Measurements from ENCODE around the gene TM9SF3.

TM9SF3 gene

DNA sequence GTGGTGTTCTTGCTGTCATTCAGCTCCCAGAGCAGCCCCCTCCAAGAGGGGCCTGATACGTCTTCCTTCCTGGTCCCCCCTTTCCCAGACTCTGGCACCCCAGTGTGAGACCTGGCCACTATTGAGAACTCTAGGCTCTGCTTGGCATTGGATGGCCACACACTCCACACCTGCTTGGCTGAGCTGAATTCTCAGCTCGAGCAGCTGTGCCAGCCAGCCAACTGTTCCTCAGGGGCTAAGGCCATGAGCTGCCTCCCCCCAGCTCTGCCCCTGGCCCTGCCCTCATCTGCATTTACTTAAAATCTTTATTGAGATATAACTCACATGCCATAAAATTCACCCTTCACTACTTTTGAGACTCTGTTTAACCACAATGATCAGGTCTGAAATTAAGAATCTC is 79.8 kb downstream of the TM9SF3 start:
- DNase-seq = no peak

GRCh38 chr10:96505150-96506136 is 81.4 kb downstream of the TM9SF3 start:
- DNase-seq = no peak

DNA sequence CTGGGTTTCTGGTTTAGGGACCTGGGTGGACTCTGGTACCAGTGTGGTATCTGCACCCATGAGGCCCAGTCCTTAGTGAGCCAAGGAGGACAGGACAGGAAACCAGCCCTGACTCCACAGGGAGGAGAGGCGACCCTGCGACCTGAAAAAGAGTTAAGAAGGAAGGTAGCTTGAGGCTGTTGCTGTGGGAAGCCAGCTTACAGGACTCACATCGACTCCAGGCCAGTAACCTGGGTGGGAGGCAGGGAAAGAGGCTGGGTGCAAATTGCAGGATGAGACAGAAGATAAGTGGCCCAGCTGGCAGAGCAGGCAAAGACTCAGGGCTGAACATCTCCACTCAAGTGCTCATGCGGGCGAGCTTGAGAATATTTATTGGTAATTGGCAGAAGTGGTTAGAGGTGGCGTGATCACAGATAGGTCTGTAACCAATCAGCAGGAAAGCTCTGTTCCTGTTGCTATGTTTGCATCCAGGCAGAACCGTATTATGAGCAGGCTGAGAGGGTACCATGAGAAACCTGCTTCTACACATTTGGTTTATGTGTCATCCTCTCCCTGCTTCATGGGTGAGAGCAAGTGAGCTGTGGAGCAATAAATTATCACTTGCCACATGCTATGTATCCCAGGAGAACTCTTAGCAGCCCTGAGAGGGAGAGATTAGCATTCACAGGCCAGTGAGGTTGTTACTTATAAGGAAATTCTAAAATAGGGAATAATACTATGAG is 84.1 kb downstream of the TM9SF3 start:
- no peak for DNase-seq

DNA sequence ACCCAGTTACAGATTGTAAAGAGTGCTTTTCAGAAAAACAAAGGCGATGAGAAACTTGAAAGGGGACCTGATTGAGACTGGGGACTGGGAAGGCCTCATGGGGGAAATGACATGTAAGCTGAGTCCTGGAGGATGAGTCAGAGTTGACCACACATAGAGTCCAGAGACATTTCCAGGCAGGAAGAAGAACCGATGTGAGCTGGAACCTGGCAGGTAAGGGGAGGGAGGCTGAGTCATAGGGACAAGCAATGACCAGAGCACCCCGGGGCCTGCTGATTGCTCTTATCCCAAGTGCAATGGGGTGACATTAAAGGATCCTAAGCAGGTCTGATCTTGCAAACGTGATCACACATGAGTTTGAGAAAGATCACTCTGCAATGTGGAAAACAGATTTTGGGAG is 84.8 kb downstream of the TM9SF3 start:
- no peak for DNase-seq

DNA sequence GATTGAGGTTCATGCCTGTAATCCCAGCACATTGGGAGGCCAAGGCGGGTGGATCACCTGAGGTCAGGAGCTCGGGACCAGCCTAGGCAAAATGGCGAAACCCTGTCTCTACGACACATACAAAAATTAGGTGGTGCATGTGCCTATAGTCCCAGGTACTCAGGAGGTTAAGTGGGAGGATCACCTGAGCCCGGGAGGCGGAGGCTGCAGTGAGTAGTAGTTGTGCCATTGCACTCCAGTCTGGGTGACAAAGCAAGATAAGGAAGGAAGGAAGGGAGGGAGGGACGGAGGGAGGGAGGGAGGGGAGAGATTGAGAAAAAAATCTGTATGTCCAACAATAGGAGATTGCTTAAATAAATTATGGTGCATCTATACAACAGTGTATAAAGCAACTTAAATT is 86.3 kb downstream of the TM9SF3 start:
- no peak for DNase-seq

- DNase-seq = no peak
These were observed 86.8 kb downstream of the TM9SF3 start for GRCh38 chr10:96500050-96500449.

- no peak for DNase-seq
These were observed 89.4 kb downstream of the TM9SF3 start for GRCh38 chr10:96497391-96497790.

- DNase-seq = no peak
These were observed 90.4 kb downstream of the TM9SF3 start for GRCh38 chr10:96496281-96496925.

DNA sequence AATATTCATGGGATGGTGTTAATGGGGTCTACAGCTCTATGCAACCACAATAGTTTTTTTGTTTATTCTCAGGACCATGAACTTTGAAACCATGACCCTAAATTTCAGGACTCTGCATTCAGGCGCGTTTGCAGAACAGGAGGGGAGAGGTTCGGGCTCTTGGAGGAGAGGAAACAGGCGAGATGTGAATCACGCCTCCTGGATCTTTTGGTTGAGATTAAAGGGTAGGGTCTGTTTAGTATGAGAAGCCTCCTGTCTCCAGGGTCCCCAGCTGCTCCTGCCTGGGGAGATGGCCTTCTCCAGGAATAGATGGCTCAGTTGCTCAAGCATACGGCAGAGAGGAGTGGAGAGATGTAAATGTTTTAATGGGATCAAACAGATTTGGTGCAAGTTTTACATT is 91.3 kb downstream of the TM9SF3 start:
- DNase-seq = no peak

DNA sequence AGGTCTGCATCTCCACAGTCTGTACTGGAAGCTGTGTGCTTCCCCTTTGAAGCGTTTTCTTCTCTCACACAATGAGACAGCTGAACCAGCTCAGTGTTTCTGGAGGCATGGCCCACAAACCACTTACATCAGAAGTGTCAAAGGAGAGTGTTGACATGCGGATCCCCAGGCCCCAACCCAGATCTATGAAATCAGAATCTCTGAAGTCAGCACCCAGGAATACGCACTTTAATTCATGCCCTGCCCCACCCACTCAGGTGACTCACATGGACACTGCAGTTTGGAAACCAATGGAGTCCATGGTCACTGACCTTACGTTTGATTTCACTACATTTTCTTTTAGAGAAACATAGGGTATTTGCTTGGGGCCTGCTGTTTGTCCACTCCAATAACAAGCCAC is 92.1 kb downstream of the TM9SF3 start:
- DNase-seq = no peak

DNA sequence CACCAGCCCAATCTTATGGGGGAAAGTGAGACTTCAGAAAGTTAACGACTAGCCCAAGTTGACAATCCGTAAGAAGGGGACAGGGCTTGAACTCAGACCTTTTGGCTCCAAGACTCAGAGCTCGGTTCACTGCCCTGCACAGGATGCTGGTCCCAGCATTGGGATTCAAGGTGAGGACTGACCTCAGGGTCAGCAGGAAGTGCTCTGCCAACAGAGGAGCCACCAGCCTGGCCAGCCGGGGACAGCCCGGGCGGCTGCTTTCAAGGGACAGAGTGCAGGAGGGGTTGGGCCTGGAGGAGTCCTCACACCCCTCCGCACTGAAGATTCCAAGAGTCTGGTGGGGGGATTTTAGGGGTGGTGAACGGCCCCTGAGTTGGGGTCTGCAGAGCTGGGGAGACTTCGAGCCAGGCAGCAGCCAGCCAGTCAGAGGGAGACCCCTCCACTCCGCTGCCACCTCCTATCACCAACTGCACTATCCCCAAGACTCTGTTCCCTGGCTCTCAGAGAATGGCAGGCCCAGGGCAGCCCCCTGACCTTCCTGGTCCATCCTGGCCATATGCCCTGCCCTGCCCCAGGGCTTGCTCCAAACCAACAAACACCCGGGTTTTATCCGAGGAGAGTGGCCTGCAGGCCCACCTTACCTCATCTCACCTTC is 92.8 kb downstream of the TM9SF3 start:
- DNase-seq = no peak

DNA sequence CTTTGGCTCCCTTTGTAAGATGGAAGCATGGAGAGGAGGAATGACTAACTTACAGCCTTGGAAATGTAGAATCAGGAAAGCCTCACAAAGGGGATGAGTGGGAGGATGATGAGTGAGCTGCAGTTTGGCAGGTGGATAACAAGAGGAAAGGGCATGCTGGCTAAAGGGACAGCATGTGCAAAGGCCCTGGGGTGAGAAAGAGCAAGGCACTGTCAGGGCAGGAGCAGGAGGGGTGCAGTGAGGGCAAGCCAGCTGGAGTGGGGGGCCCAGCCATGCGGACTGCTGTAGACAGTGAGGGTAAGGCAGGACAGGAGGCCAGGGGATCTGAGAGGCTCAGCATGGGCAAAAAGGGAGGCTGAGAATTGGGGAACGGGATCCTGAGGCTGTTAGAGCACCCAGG is 93.6 kb downstream of the TM9SF3 start:
- no peak for DNase-seq

DNA sequence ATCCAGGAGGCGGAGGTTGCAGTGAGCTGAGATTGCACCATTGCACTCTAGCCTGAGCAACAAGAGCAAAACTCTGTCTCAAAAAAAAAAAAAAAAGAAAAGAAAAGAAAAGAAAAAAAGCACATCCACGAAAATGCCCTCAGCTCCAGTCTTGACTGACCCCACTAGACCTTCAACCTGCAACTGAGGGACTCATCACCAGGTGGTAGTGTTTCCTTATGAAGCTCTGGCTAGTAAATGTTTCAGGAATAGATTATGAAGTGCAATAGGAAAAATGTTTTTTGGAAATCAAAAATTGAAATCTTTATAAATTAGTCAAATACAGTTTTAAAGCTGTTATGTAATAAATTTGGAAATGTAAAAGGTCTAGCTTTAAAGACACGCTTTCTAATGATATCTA is 95.5 kb downstream of the TM9SF3 start:
- DNase-seq = no peak

GRCh38 chr10:96488161-96488935 is 98.5 kb downstream of the TM9SF3 start:
- DNase-seq = no peak

GRCh38 chr10:96482815-96483588 is 103.8 kb downstream of the TM9SF3 start:
- DNase-seq = no peak

DNA sequence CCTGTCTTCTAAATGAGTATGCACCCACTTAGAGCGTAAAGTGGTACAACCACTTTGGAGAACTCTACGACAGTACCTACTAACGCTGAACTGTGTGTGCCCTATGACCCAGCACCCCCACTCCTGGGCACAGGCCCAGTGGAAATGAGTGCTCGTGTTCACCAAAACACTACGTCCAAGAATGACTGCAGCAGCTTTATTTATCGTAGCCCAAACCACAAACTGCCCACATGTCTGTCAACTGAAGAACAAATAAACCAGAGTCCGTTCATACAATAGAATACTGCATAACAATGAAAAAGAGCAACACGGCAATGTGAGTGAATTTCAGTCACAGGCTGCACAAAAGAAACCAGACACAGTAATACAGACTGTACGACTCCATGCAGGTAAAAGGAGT is 108.5 kb downstream of the TM9SF3 start:
- no peak for DNase-seq

GRCh38 chr10:96473866-96474265 is 112.9 kb downstream of the TM9SF3 start:
- no peak for DNase-seq

- DNase-seq = no peak
These were observed 116.6 kb downstream of the TM9SF3 start for GRCh38 chr10:96470116-96470743.

- DNase-seq = no peak
These were observed 118.0 kb downstream of the TM9SF3 start for GRCh38 chr10:96468845-96469244.
